ENCODE results near the gene CACHD1.

Gene CACHD1

DNA sequence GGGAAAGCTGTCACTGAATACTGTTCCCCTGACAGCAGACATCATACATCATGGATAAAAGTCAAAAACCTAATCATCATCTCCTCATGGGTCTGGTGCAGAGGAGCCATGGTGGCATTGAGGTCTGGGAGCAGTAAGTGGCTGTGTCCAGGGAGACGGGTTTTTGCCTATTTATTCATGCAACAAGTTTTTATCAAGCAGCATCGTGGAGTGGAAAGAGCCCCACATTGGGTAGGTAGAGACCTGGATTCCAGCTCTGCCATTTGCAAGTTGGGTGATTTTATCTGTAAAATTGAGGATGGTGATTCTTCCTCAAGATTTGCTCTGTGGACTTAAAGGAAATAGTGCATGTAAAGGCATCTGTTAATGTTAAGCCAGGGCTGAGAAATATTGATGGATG is 4.2 kb downstream of the CACHD1 start:
- Histone ChIP-seq H3K9ac (ENCODE audit: low read depth, low read length) (no peak overlapping the region), H3K4me3 (ENCODE audit: low read length) (no peak overlapping the region), H3K9me3 (replicated peaks; ENCODE audit: low read length) (no peaks in the 10 kb centered on the region), H3K36me3 (ENCODE audit: insufficient read depth, low read length) (no peaks in the 10 kb centered on the region), H3K27me3 (ENCODE audit: control insufficient read depth, insufficient read depth, low read length) (peaks cover 6% of the 10 kb centered on the region), H3K4me2 (ENCODE audit: low read length) (no peak overlapping the region), H3K4me1 (ENCODE audit: control insufficient read depth, insufficient read depth, low read length) (peaks cover 23% of the 10 kb centered on the region)

DNA sequence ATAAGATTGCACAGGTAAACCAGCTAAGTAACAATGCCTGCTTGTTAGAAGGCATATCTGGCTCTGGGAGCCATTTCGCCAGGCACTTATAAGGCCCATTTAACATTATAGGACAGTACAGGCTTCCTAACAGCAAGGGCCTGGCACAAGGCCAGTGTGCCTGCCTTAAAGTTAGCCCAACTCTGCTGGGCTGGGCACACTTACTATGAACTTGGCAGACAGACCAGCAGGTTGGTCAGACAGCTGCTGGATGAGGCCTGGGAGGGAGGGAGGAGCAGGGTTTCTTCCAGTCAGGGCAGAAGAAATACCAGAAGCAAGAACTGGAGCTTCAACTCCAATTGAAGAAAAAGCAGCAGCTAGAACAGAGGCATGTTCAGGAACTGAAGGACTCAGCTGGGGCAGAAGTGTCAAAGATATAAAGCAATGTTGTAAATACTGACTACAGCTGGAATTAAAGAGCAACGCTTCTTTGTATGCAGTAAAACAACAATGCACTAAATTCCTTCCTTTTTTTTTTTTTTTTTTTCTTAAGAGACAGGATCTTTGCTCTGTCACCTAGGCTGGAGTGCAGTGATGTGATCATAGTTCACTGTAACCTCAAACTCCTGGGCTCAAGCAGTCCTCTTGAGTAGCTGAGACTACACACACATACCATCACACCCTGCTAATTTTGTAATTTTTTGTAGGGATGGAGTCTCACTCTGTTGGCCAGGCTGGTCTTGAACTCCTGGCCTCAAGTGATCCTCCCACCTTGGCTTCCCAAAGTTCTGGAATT is 4.9 kb downstream of the CACHD1 start:
- Histone ChIP-seq H3K4me2 (ENCODE audit: low read length) (no peak overlapping the region), H3K9me3 (replicated peaks; ENCODE audit: low read length) (no peaks in the 10 kb centered on the region), H3K9ac (ENCODE audit: low read depth, low read length) (no peak overlapping the region), H3K27me3 (ENCODE audit: control insufficient read depth, insufficient read depth, low read length) (no peaks in the 10 kb centered on the region), H3K4me3 (ENCODE audit: low read length) (no peak overlapping the region), H3K4me1 (ENCODE audit: control insufficient read depth, insufficient read depth, low read length) (peaks cover 18% of the 10 kb centered on the region), H3K36me3 (ENCODE audit: insufficient read depth, low read length) (no peaks in the 10 kb centered on the region)

DNA sequence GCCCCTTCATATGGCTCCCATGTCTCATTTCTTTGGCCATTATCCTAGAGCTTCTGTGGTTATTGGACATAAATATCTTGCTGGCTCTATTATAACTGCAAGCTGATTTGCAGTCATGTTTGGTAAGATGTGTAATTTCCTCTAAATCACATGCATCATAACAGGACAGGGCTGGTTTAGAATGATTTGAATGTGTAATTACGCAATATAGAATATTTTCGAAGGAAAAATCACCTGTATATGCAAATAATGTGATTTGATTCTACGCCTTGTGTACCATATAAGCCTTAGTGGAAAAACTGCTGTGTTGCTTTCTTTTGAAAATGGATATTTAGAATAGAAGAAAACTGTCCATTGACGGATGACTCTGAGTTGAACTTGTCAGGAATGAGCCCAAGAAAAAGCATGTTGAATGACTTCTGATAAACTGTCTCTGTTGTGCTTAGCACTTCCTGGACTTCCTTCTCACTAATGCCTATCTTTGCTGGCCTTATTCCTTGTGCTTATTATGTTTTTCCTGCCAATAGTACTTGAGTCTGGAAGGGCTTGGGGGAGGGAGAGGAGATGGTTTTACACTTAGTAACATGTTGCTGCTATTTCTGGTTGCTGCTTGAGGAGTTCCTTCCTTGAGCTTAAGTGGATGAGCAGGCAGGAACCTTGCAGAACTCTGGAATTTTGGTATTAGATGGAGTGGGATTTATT is 6.5 kb downstream of the CACHD1 start:
- Histone ChIP-seq H3K4me3 (ENCODE audit: low read length) (no peak overlapping the region), H3K4me1 (ENCODE audit: control insufficient read depth, insufficient read depth, low read length) (peaks cover 12% of the 10 kb centered on the region), H3K9ac (ENCODE audit: low read depth, low read length) (no peak overlapping the region), H3K9me3 (replicated peaks; ENCODE audit: low read length) (no peaks in the 10 kb centered on the region), H3K27me3 (ENCODE audit: control insufficient read depth, insufficient read depth, low read length) (no peaks in the 10 kb centered on the region), H3K4me2 (ENCODE audit: low read length) (no peak overlapping the region), H3K36me3 (ENCODE audit: insufficient read depth, low read length) (no peaks in the 10 kb centered on the region)

DNA sequence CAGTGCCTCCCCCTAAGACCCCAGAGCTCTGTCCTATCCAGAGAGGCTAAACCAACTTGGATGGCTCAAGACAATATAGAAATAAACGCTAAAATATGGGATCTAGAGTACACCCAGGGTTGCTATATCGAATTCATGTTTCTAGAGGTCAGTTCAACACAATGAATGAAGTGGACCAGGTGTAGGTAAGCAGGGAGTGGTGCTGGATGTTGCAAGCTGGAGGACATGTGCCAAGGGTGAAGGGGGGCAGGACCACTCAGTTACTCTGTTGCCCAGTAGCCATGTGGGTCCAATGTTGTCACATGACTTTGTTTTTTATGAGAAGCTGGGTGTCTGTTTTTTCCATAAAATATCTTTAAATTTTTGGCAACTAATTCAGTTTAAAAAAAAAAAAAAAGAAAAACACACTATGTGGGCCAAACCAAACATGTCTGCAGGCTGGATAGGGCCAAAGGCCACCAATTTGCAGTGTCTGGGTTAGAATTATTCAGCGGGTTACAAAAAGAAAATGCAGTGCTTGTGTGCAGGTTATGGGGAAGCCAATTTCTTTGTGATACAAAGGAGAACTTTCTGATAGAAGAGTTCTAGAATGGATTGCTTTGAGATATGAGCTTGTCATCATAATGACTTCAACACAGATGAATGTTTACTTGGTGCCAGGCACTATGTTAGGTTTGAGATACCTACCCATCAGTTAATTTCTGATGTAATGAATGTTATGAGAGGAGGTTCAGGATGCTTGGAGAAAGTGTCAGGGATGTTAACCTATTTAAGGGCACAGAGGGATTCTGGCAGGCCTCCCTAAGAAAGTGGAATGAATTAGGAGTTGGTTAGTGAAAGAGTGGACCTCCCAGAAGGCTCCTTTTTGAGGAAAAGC is 8.9 kb downstream of the CACHD1 start:
- Histone ChIP-seq H3K4me1 (ENCODE audit: control insufficient read depth, insufficient read depth, low read length) (peaks cover 12% of the 10 kb centered on the region), H3K9ac (ENCODE audit: low read depth, low read length) (no peak overlapping the region), H3K9me3 (replicated peaks; ENCODE audit: low read length) (no peaks in the 10 kb centered on the region), H3K36me3 (ENCODE audit: insufficient read depth, low read length) (no peaks in the 10 kb centered on the region), H3K4me3 (ENCODE audit: low read length) (no peak overlapping the region), H3K27me3 (ENCODE audit: control insufficient read depth, insufficient read depth, low read length) (no peaks in the 10 kb centered on the region), H3K4me2 (ENCODE audit: low read length) (no peak overlapping the region)

DNA sequence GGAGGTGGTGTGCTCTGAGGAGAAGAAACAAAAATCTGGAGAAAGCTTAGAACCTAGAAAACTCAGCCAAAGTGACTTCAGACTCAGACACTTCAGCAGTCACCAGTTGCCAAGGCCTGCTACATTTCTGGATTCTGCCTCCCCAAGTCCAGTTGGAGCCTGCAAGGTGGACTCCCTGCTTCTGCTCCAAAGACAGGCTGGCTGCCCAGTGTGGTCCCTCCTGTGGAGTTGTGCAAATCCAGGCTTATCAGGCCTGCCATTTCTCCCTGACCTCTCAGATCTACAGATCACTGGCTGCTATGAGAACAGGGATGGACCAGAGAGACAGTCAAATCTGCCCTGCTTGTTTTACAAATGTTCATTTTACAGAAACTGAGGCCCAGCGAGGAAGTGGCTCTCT is 9.9 kb downstream of the CACHD1 start:
- Histone ChIP-seq H3K4me3 (ENCODE audit: low read length) (no peak overlapping the region), H3K9me3 (replicated peaks; ENCODE audit: low read length) (no peaks in the 10 kb centered on the region), H3K4me1 (ENCODE audit: control insufficient read depth, insufficient read depth, low read length) (peaks cover 12% of the 10 kb centered on the region), H3K4me2 (ENCODE audit: low read length) (no peak overlapping the region), H3K27me3 (ENCODE audit: control insufficient read depth, insufficient read depth, low read length) (no peaks in the 10 kb centered on the region), H3K9ac (ENCODE audit: low read depth, low read length) (no peak overlapping the region), H3K36me3 (ENCODE audit: insufficient read depth, low read length) (no peaks in the 10 kb centered on the region)

DNA sequence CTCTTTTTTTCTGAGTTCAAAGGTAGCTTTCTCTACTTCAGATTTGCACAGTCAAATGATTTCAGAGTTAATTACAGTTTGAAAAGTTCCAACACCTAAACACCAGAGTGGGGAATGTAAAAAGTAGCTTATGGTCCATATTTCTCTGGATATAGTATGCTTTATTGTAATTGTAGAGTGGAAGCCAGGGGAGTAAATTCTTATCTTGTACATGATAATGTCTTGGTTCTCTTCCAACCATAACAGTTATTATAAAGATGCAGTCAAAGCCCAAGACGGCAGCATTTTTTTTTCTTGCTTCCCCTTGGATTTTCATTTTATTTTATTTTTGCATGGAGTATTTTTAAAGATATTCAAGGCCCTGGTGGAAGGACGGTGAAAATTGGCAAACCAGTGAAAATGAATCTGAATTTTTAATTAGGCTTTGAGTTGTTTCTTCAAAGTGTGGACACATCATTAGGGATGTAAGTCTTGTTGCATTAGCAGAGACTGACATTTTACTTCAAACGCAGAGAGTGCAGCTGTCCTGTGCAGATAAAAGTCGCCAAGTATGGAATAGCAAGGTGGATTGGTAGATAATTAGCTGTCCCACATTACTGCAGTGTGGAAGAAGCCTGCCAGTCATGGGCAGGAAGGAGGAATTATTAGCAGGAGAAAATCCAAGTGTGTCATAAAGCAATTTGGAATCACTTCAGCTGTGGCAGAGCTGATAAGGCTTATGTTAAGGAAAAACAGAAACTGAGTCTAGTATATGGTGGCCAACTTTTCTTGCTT is 11.3 kb downstream of the CACHD1 start:
- H3K4me2 ChIP-seq (ENCODE audit: low read length): no peak overlapping the region
- no peak overlapping the region for H3K4me3 ChIP-seq (ENCODE audit: low read length)
- no peaks in the 10 kb centered on the region for H3K27me3 ChIP-seq (ENCODE audit: control insufficient read depth, insufficient read depth, low read length)
- H3K9me3 ChIP-seq (replicated peaks; ENCODE audit: low read length): no peaks in the 10 kb centered on the region
- peaks cover 9% of the 10 kb centered on the region for H3K4me1 ChIP-seq (ENCODE audit: control insufficient read depth, insufficient read depth, low read length)
- no peak overlapping the region for H3K9ac ChIP-seq (ENCODE audit: low read depth, low read length)
- no peaks in the 10 kb centered on the region for H3K36me3 ChIP-seq (ENCODE audit: insufficient read depth, low read length)

DNA sequence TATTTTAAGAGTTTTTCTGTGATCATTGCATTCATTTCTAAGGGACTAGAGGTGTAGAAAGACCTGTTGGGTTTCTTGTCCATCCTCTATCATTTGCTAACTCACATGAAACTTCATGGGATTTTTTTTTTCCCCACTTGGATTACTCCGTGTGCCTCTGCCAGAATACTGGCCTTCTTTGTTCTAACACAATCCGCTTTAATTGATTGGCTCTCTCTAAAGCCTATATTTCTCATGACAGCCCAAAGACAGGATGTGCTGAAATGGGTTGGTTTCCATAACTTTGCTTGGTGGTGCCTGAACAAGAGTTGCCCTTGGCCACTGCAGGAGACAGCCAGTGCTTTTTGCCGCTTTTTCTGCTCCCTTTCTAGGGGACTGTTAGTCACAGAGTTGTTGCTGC is 12.2 kb downstream of the CACHD1 start:
- no peak overlapping the region for H3K9ac ChIP-seq (ENCODE audit: low read depth, low read length)
- H3K36me3 ChIP-seq (ENCODE audit: insufficient read depth, low read length): no peaks in the 10 kb centered on the region
- H3K4me3 ChIP-seq (ENCODE audit: low read length): no peak overlapping the region
- no peak overlapping the region for H3K4me2 ChIP-seq (ENCODE audit: low read length)
- H3K9me3 ChIP-seq (replicated peaks; ENCODE audit: low read length): no peaks in the 10 kb centered on the region
- no peaks in the 10 kb centered on the region for H3K27me3 ChIP-seq (ENCODE audit: control insufficient read depth, insufficient read depth, low read length)
- H3K4me1 ChIP-seq (ENCODE audit: control insufficient read depth, insufficient read depth, low read length): no peaks in the 10 kb centered on the region

DNA sequence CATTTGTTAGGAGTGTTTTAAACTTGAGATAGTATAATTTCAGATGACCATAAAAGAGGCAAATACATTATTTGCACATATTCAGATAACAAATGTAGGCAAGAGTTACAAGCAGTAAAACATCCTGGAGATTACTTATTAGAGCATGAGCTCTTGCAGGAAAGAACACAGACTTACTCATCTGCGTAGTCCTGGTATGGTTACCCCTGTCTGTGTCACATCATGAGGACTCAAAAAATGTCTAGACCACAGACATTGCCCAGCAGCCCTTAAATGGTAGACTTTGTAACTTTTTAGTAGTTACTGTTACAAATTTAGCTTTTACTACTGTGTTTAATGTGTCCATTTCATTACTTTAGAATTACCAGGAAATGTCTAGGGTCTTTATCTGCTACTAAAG is 12.8 kb downstream of the CACHD1 start:
- no peaks in the 10 kb centered on the region for H3K9me3 ChIP-seq (replicated peaks; ENCODE audit: low read length)
- H3K9ac ChIP-seq (ENCODE audit: low read depth, low read length): no peak overlapping the region
- no peaks in the 10 kb centered on the region for H3K4me1 ChIP-seq (ENCODE audit: control insufficient read depth, insufficient read depth, low read length)
- no peak overlapping the region for H3K4me2 ChIP-seq (ENCODE audit: low read length)
- H3K27me3 ChIP-seq (ENCODE audit: control insufficient read depth, insufficient read depth, low read length): no peaks in the 10 kb centered on the region
- no peak overlapping the region for H3K4me3 ChIP-seq (ENCODE audit: low read length)
- no peaks in the 10 kb centered on the region for H3K36me3 ChIP-seq (ENCODE audit: insufficient read depth, low read length)

DNA sequence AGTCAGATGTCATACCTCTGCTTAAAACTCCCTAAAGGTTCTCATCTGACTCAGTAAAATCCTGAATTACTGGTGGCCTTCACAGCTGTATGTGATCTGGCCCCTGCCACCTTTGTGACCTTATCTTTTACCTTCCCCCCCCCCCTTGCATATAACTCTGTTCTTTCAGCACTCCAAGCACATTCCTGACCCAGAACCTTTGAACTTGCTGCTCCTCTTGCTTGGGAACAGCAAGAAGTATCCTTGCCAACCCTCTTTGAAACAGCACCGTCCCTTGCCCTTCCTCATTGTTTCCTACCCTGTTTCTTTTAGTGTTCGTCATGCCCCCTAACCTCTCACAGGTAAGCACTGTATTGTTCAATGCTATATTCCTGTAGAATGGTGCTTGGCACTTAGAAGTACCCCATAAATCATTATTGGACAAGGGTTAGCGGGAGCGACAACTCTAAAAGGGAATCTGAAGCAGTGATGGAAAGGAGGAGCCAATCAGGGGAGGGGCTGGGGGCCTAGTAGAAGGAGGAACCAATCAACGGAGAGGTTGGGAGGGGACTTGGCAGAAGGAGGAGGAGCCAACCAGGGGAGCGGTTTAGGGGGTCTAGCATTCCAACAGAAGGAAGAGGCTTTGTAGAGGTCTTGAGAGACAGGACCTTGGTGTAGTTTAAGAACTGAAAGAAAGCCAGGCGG is 13.9 kb downstream of the CACHD1 start:
- no peak overlapping the region for H3K4me3 ChIP-seq (ENCODE audit: low read length)
- H3K4me2 ChIP-seq (ENCODE audit: low read length): no peak overlapping the region
- H3K9me3 ChIP-seq (replicated peaks; ENCODE audit: low read length): no peaks in the 10 kb centered on the region
- H3K4me1 ChIP-seq (ENCODE audit: control insufficient read depth, insufficient read depth, low read length): no peaks in the 10 kb centered on the region
- H3K36me3 ChIP-seq (ENCODE audit: insufficient read depth, low read length): no peaks in the 10 kb centered on the region
- H3K27me3 ChIP-seq (ENCODE audit: control insufficient read depth, insufficient read depth, low read length): no peaks in the 10 kb centered on the region
- H3K9ac ChIP-seq (ENCODE audit: low read depth, low read length): no peak overlapping the region

DNA sequence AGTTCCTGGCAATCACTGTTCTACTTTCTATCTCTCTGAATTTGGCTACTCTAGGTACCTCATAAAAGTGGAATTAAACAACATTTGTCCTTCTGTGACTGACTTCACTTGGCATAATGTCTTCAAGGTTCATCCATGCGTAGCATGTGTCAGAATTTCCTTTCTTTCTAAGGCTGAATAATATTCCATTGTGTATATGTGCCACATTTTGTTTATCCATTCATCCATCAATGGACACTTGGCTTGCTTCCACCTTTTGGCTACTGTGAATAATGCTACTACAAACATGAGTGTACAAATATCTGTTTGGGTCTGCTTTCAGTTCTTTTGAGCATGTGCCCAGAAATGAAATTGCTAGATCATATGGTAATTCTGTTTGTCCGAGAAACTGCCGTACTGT is 14.7 kb downstream of the CACHD1 start:
- Histone ChIP-seq H3K9ac (ENCODE audit: low read depth, low read length) (no peak overlapping the region), H3K27me3 (ENCODE audit: control insufficient read depth, insufficient read depth, low read length) (no peaks in the 10 kb centered on the region), H3K9me3 (replicated peaks; ENCODE audit: low read length) (no peaks in the 10 kb centered on the region), H3K36me3 (ENCODE audit: insufficient read depth, low read length) (no peaks in the 10 kb centered on the region), H3K4me2 (ENCODE audit: low read length) (no peak overlapping the region), H3K4me1 (ENCODE audit: control insufficient read depth, insufficient read depth, low read length) (no peaks in the 10 kb centered on the region), H3K4me3 (ENCODE audit: low read length) (no peak overlapping the region)

Measured in skeletal muscle satellite cell (primary cell).